CD4-positive, alpha-beta T cell treated with Interleukin-15 for 4 hours (primary cell): Measurements from ENCODE around the gene ATP6V0C.
"Not testable (repeated sequence)": the region's sequence is repeated elsewhere in the genome, so short reads cannot be mapped to it uniquely, and the experiment has no call there.

Experiments
- DNase-seq: peaks from one replicate; pipeline ENCODE4 v3.0.0-alpha.2; 2020; ENCODE audit warnings: low spot score

Gene ATP6V0C

GRCh38 chr16:2528161-2529060 lies 14.7 kb downstream of the ATP6V0C start:
- DNase-seq: no peak

- no peak for DNase-seq
Observed at GRCh38 chr16:2529061-2529931, 15.5 kb downstream of the ATP6V0C start.

GRCh38 chr16:2529961-2530628 lies 16.3 kb downstream of the ATP6V0C start:
- no peak for DNase-seq

GRCh38 chr16:2530629-2531318 lies 17.0 kb downstream of the ATP6V0C start:
- DNase-seq: no peak

GRCh38 chr16:2531371-2531695 lies 17.6 kb downstream of the ATP6V0C start, which contains the start of gene CEMP1:
TSS of gene CEMP1 (minus strand) at chr16:2531408. CDS start at chr16:2531073, 335 bp downstream.
- no peak for DNase-seq

- peak; percentile 97 for DNase-seq
Observed at GRCh38 chr16:2531696-2532493, 18.1 kb downstream of the ATP6V0C start.

GRCh38 chr16:2532494-2533141 lies 18.9 kb downstream of the ATP6V0C start:
- peak; percentile 59 for DNase-seq

- not testable (repeated sequence) for DNase-seq
Observed at GRCh38 chr16:2533142-2533755, 19.5 kb downstream of the ATP6V0C start.

- DNase-seq: no peak
Observed at GRCh38 chr16:2533912-2534311, 20.2 kb downstream of the ATP6V0C start.

- not testable (repeated sequence) for DNase-seq
Observed at GRCh38 chr16:2534335-2534734, 20.6 kb downstream of the ATP6V0C start.

GRCh38 chr16:2535625-2536013 lies 21.9 kb downstream of the ATP6V0C start:
- DNase-seq: no peak

- DNase-seq: peak; percentile 95
Observed at GRCh38 chr16:2537451-2538379, 24.0 kb downstream of the ATP6V0C start, which contains the start of gene PDPK1. TSS of gene PDPK1 (plus strand) at chr16:2538021. CDS start at chr16:2538113, 92 bp downstream.

GRCh38 chr16:2539192-2539844 lies 25.6 kb downstream of the ATP6V0C start:
- DNase-seq: not testable (repeated sequence)

GRCh38 chr16:2539845-2540458 lies 26.2 kb downstream of the ATP6V0C start:
- DNase-seq: peak; percentile 32

GRCh38 chr16:2540912-2541311 lies 27.2 kb downstream of the ATP6V0C start:
- not testable (repeated sequence) for DNase-seq

- DNase-seq: not testable (repeated sequence)
Observed at GRCh38 chr16:2541409-2541808, 27.7 kb downstream of the ATP6V0C start.

- not testable (repeated sequence) for DNase-seq
Observed at GRCh38 chr16:2543771-2544170, 30.0 kb downstream of the ATP6V0C start.
